AG20443 (cell line): ENCODE data around the gene AGPAT3.

Experiments used
- DNase-seq: peaks from one replicate; pipeline ENCODE4 v3.0.0; 2012; ENCODE audit warnings: low spot score, mixed read lengths

Gene AGPAT3

GRCh38 chr21:43923391-43923790 is 58.4 kb downstream of the AGPAT3 start:
- peak; percentile 37 for DNase-seq

- DNase-seq: no peak
These were observed 59.5 kb downstream of the AGPAT3 start for GRCh38 chr21:43924421-43925095.

- no peak for DNase-seq
These were observed 60.1 kb downstream of the AGPAT3 start for GRCh38 chr21:43925096-43925481.

GRCh38 chr21:43925609-43926008 is 60.6 kb downstream of the AGPAT3 start:
- no peak for DNase-seq

GRCh38 chr21:43926196-43926595 is 61.2 kb downstream of the AGPAT3 start:
- DNase-seq: no peak

- DNase-seq: no peak
These were observed 62.7 kb downstream of the AGPAT3 start for GRCh38 chr21:43927591-43928221.

GRCh38 chr21:43928222-43929125 is 63.5 kb downstream of the AGPAT3 start:
- no peak for DNase-seq

GRCh38 chr21:43929217-43929971 is 64.4 kb downstream of the AGPAT3 start:
- DNase-seq: no peak

- no peak for DNase-seq
These were observed 65.2 kb downstream of the AGPAT3 start for GRCh38 chr21:43930074-43930847.

- no peak for DNase-seq
These were observed 65.9 kb downstream of the AGPAT3 start for GRCh38 chr21:43930848-43931375.

GRCh38 chr21:43931489-43931888 is 66.5 kb downstream of the AGPAT3 start:
- DNase-seq: no peak

GRCh38 chr21:43932005-43932404 is 67.0 kb downstream of the AGPAT3 start:
- no peak for DNase-seq

- DNase-seq: no peak
These were observed 68.2 kb downstream of the AGPAT3 start for GRCh38 chr21:43933199-43933598.

GRCh38 chr21:43933680-43934079 is 68.7 kb downstream of the AGPAT3 start:
- DNase-seq: no peak

- DNase-seq: no peak
These were observed 69.1 kb downstream of the AGPAT3 start for GRCh38 chr21:43934116-43934515.

GRCh38 chr21:43934716-43935705 is 70.0 kb downstream of the AGPAT3 start:
- DNase-seq: no peak

GRCh38 chr21:43935711-43936110 is 70.7 kb downstream of the AGPAT3 start:
- no peak for DNase-seq

GRCh38 chr21:43936247-43936967 is 71.4 kb downstream of the AGPAT3 start:
- DNase-seq: peak; percentile 67
